ENCODE data around the gene OR52I1. TPM values are rescaled to one million over a fixed set of nuclear protein-coding genes. Genes with fewer than 3 reads are reported as not detected.

The OR52I1 gene
- total RNA-seq (2022; extraction: Qiagen RNA extraction; ENCODE audit: low read depth) = not detected in 5 replicates

DNA sequence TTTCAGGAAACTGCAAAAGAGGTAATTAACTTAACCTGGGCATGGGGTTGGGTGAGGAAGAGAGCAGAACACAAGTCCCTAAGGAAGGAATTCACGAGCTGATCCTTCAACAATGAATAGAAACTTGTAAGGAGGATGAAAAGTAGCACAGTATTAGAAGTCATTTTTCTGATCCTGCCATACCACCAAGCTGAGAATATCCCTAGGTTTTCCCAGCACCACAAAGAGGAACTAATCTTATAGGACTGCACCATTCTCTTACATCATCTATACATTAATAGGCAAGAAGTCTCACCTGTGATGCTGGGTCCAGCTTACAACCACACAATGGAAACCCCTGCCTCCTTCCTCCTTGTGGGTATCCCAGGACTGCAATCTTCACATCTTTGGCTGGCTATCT is at the start of gene OR52I1:
OR52I1 (plus strand) TSS at position 301 of the 400 bp plus-strand sequence; CDS start at position 301, 0 bp downstream.

DNA sequence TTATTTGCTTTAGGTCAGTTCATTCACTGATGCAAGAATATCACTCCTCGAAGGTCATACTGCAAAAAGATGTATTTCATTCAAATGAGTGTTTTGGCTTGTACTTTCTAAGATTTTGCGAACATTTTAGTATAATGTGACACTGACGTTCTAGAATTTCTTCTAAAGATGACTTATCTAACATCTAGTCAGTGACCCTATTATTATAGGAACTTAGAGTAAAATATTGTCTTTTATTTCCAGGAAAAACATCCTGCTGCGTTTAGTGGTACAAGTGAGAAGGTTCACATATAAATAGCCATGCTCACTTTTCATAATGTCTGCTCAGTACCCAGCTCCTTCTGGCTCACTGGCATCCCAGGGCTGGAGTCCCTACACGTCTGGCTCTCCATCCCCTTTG is 48.9 kb upstream of the OR52I1 start, which contains the start of gene OR52M1:
OR52M1 (plus strand) TSS at position 301 of the 400 bp plus-strand sequence; CDS start at position 301, 0 bp downstream.

GRCh38 chr11:4581443-4581842 is 12.4 kb upstream of the OR52I1 start, which contains the start of gene OR52I2:
Gene OR52I2, plus strand, starts transcription at chr11:4581743.

DNA sequence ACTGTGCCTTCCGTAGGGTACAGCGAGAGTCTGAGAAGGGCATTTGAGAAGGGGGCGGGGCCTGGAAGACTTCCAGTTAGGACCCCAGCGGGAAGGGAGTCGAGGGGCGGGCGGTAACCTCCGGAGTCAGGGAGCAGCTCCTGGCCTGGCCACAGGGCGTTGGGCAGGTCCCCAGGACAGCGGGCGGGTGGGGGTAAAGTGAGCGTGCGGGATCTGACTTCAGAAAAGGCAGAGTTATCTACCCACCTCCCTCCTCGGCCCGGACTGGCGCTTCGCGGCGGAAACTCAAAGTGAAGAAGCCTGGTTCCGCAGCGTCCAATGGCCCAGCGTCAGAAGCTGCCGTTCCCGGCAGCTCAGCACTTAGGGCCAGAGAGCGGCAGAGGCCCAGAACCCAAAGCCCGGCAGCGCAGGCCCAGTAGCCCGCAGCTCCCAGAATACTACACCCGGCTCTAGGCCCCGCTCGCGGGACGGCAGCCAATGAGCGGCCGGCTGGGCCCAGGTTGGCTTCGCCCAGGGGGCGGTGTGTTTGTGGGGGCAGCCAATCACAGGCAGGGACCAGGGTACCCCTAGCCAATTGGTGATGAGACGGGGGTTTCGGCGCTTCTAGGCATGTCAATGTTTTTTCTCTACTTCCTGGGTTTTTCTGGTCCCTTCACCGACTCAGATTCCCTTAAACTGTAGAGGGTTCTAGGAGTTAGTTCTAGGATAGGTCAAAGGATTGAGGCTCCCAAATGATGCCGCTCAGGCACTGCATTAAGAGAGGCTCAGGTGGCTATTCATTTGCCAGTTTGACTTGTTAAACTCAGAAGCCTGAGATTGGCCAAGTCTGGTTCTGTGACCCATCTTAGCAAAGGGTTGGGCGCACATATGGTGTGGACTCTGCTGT is 14.2 kb downstream of the OR52I1 start, which contains the start of gene TRIM68:
TRIM68 (minus strand) TSS at position 451 of the 886 bp plus-strand sequence. CDS start 2,727 bp downstream, outside the sequence.

DNA sequence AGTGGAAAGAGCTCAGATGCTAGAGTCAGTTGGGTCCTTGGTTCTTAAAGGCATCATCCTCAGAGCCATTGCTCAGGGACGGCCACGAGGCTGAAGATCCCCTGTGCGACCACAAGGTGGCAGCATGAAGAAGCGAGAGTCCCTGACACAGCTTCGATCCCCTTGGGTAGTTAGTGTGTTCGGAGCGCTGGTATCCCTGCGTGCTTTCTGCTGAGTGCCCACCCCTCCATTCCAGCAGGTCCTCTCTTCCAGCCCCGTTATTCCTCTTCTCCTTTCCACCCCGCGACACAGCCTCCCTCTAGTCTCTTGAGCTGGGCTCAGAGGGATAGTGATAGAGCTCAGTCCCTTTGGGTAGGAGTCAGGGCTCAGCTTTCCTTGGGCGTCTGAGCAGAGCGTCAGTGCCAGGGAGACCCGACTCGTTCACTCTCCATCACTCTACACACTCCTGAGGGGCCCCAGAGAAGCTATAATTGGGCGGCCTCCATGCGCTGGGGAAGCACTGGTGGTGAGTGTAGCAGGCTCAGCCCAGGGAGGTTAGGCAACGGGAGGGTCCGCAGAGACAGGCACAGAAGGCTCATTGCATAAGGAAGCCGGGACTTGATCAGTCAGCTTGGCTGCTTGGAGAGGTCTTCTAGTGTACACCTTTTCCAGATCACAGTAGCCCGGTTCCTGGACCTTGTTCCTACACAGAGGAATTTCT is 43.3 kb downstream of the OR52I1 start, which contains the start of gene OR51D1:
OR51D1 (plus strand) TSS at position 516 of the 700 bp plus-strand sequence. CDS start 2,314 bp downstream, outside the sequence.

DNA sequence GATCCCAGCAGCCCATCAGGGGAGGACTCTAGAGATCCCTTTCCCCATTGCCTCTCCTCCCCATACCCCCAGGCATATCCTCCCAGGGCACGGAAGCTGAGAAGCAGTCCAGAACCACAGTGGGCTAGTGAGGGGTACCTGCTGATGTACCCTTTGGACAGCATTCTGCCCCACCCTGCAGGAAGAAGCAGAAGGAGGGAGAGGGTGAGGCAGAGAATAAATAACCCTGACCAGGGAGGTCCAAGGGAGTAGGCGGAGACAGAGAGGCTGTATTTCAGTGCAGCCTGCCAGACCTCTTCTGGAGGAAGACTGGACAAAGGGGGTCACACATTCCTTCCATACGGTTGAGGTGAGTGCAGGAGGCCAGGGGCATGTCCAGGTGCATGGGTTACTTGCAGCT is 49.8 kb downstream of the OR52I1 start, which contains the start of gene OR51E1:
OR51E1 (plus strand) TSS at position 301 of the 400 bp plus-strand sequence. CDS start 8,545 bp downstream, outside the sequence.

Other genes starting within 250 kb of the OR52I1 start
- not detected in 5 replicates for gene OR52B4, start 225.7 kb upstream of the OR52I1 start, total RNA-seq (2022; extraction: Qiagen RNA extraction; ENCODE audit: low read depth)
- gene TRIM21, start 200.3 kb upstream of the OR52I1 start, total RNA-seq (2022; extraction: Qiagen RNA extraction; ENCODE audit: low read depth) = 18.3 to 22.3 TPM (median 21.6 TPM) in 5 replicates
- not detected in 5 replicates for gene OR52K2, start 144.7 kb upstream of the OR52I1 start, total RNA-seq (2022; extraction: Qiagen RNA extraction; ENCODE audit: low read depth)
- gene OR52K1, start 111.4 kb upstream of the OR52I1 start, total RNA-seq (2022; extraction: Qiagen RNA extraction; ENCODE audit: low read depth) = not detected in 5 replicates
- not detected in 5 replicates for gene OR52M1, start 48.8 kb upstream of the OR52I1 start, total RNA-seq (2022; extraction: Qiagen RNA extraction; ENCODE audit: low read depth)
- not detected in 5 replicates for gene OR52I2, start 12.3 kb upstream of the OR52I1 start, total RNA-seq (2022; extraction: Qiagen RNA extraction; ENCODE audit: low read depth)
- 6.9 to 10.7 TPM (median 9.2 TPM) in 5 replicates for gene TRIM68, start 14.2 kb downstream of the OR52I1 start, total RNA-seq (2022; extraction: Qiagen RNA extraction; ENCODE audit: low read depth)
- gene OR51D1, start 43.4 kb downstream of the OR52I1 start, total RNA-seq (2022; extraction: Qiagen RNA extraction; ENCODE audit: low read depth) = not detected in 5 replicates
- gene OR51E1, start 49.9 kb downstream of the OR52I1 start, total RNA-seq (2022; extraction: Qiagen RNA extraction; ENCODE audit: low read depth) = not detected in 5 replicates
- not detected in 5 replicates for gene OR51E2, start 103.8 kb downstream of the OR52I1 start, total RNA-seq (2022; extraction: Qiagen RNA extraction; ENCODE audit: low read depth)
- not detected in 5 replicates for gene MMP26, start 110.7 kb downstream of the OR52I1 start, total RNA-seq (2022; extraction: Qiagen RNA extraction; ENCODE audit: low read depth)
- gene OR51F1, start 175.9 kb downstream of the OR52I1 start, total RNA-seq (2022; extraction: Qiagen RNA extraction; ENCODE audit: low read depth) = not detected in 5 replicates
- not detected in 5 replicates for gene OR52R1, start 210.3 kb downstream of the OR52I1 start, total RNA-seq (2022; extraction: Qiagen RNA extraction; ENCODE audit: low read depth)
- gene OR51F2, start 227.3 kb downstream of the OR52I1 start, total RNA-seq (2022; extraction: Qiagen RNA extraction; ENCODE audit: low read depth) = not detected in 5 replicates